Natural killer cell treated with Interleukin-12 subunit alpha and Interleukin-12 subunit beta and Interleukin-15 and Interleukin-18, amount 100 ng/mL, for 72 hours (primary cell): ENCODE results near the gene PSMD11. TPM values are rescaled to one million over a fixed set of nuclear protein-coding genes. Genes with fewer than 3 reads are reported as not detected.
"Not testable (repeated sequence)": the region's sequence is repeated elsewhere in the genome, so short reads cannot be mapped to it uniquely, and the experiment has no call there.

ENCODE experiments used
- ATAC-seq, 2 donors: fragments of 150-1000 bp; cut with Tn5 transposase in 1 of 2; sonication (Bioruptor Pico), chemical (Tn5 transposase) in 1 of 2; 2 replicates each; pipeline ENCODE4 v1.10.0; 2021
- DNase-seq: peaks from one replicate; pipeline ENCODE4 v3.0.0; 2022; ENCODE audit warnings: low spot score
- H3K27ac Mint-ChIP-seq, 2 donors: 1 replicate in 1 of 2; 2 replicates in 1 of 2; pipeline ENCODE4 v1.8.0; 2022; ENCODE audit warnings: mixed read lengths in 2 of 2, mild to moderate bottlenecking in 1 of 2, moderate library complexity in 1 of 2
- H3K27me3 Mint-ChIP-seq, 2 donors: 1 replicate in 1 of 2; 2 replicates in 1 of 2; pipeline ENCODE4 v1.8.0; 2022; ENCODE audit warnings: mixed read lengths in 2 of 2
- H3K36me3 Mint-ChIP-seq: one replicate; pipeline ENCODE4 v1.8.0; 2022; ENCODE audit warnings: mixed read lengths
- H3K4me1 Mint-ChIP-seq, 2 donors: 1 replicate in 1 of 2; 2 replicates in 1 of 2; pipeline ENCODE4 v1.8.0; 2022; ENCODE audit warnings: low read depth in 2 of 2, mixed read lengths in 2 of 2, mild to moderate bottlenecking in 1 of 2
- H3K4me3 Mint-ChIP-seq: one replicate; pipeline ENCODE4 v1.8.0; 2022; ENCODE audit warnings: mixed read lengths
- H3K9me3 Mint-ChIP-seq: 2 replicates; pipeline ENCODE4 v1.8.0; 2022; ENCODE audit warnings: mixed read lengths
- total RNA-seq, 2 donors: library from RNA; stranded (reverse); gene quantifications; one replicate each; pipeline ENCODE4 v1.2.3, GENCODE V29; 2022

PSMD11 gene
- total RNA-seq, 2 donors from 2014 or later, result 179 to 203 TPM

- Mint-ChIP-seq H3K36me3 (no peaks in the 10 kb centered on the region), H3K4me1 (peaks cover 42 to 43% of the 10 kb centered on the region in 2 donors), H3K27me3 (no peaks in the 10 kb centered on the region), H3K27ac (peak overlapping the region; percentile 22 to 53), H3K4me3 (peak overlapping the region; percentile 58), H3K9me3 (no peaks in the 10 kb centered on the region)
- ATAC-seq, result no peak
- no peak for DNase-seq
Observed at GRCh38 chr17:32516940-32517701, 72.8 kb downstream of the PSMD11 start.

GRCh38 chr17:32517982-32518381 is 73.7 kb downstream of the PSMD11 start:
- DNase-seq (no peak), ATAC-seq (no peak)
- Mint-ChIP-seq H3K27ac (peak overlapping the region in 1 of 2 donors; percentile 53), H3K4me3 (peak overlapping the region; percentile 62), H3K4me1 (peaks cover 49 to 51% of the 10 kb centered on the region in 2 donors), H3K36me3 (no peaks in the 10 kb centered on the region), H3K9me3 (no peaks in the 10 kb centered on the region), H3K27me3 (no peaks in the 10 kb centered on the region)

GRCh38 chr17:32518646-32519227 is 74.4 kb downstream of the PSMD11 start:
- Mint-ChIP-seq H3K9me3 (no peaks in the 10 kb centered on the region), H3K27ac (no peak overlapping the region), H3K4me1 (peaks cover 51 to 58% of the 10 kb centered on the region in 2 donors), H3K27me3 (no peaks in the 10 kb centered on the region), H3K36me3 (no peaks in the 10 kb centered on the region), H3K4me3 (peak overlapping the region; percentile 62)
- DNase-seq, result no peak
- ATAC-seq, result no peak

- Mint-ChIP-seq H3K4me1 (peaks cover 56 to 63% of the 10 kb centered on the region in 2 donors), H3K4me3 (peak overlapping the region; percentile 91), H3K36me3 (no peaks in the 10 kb centered on the region), H3K27ac (peak overlapping the region; percentile 87 to 92), H3K27me3 (no peaks in the 10 kb centered on the region), H3K9me3 (no peaks in the 10 kb centered on the region)
- ATAC-seq (peak; percentile 67 to 70), DNase-seq (peak; percentile 79)
Observed at GRCh38 chr17:32519228-32520103, 75.2 kb downstream of the PSMD11 start.

- Mint-ChIP-seq H3K4me1 (peaks cover 60 to 67% of the 10 kb centered on the region in 2 donors), H3K9me3 (no peaks in the 10 kb centered on the region), H3K4me3 (peak overlapping the region; percentile 91), H3K27me3 (no peaks in the 10 kb centered on the region), H3K27ac (peak overlapping the region; percentile 87 to 92), H3K36me3 (no peaks in the 10 kb centered on the region)
- DNase-seq (peak; percentile 73), ATAC-seq (peak; percentile 64 to 69)
Observed at GRCh38 chr17:32520104-32520701, 75.9 kb downstream of the PSMD11 start.

DNA sequence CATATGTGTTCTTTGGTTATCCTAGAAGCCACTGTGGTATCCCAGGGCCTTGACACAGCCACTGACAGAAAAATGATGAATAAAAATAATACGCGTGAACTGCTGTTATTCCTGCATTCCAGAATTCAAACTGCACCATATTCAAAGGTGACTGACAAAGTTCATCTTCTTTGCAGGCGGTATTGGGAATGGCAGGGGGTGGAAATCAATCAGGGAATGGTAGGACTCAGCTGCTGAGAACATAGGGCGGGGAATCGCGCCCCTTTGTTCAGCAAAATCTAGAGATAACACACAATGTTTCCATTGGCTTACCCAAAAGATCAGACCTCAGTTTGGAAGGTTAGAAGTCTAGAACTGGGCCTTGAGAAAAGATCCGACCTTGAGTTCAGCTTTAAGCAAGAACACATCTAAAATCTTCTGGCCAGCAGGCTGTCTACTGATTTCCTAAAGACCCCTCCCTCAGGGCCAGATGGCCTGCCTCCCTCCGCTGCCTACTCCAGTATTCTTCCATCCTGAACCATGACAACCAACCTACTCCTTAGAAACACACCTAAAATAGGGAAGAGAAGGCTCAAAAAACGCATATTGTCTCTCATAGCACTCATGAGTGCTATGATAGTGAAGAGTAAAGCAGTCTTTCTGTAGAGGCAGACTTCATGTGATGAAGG is 76.6 kb downstream of the PSMD11 start:
- H3K27ac Mint-ChIP-seq, result peak overlapping the region; percentile 87 to 92
- peak overlapping the region; percentile 91 for H3K4me3 Mint-ChIP-seq
- DNase-seq, result no peak
- H3K27me3 Mint-ChIP-seq, result no peaks in the 10 kb centered on the region
- no peaks in the 10 kb centered on the region for H3K9me3 Mint-ChIP-seq
- no peak for ATAC-seq
- H3K36me3 Mint-ChIP-seq, result no peaks in the 10 kb centered on the region
- H3K4me1 Mint-ChIP-seq, result peaks cover 62 to 70% of the 10 kb centered on the region in 2 donors

GRCh38 chr17:32523017-32523680 is 78.8 kb downstream of the PSMD11 start:
- peaks cover 6% of the 10 kb centered on the region for H3K36me3 Mint-ChIP-seq
- DNase-seq, result peak; percentile 84
- ATAC-seq, result peak; percentile 73 to 82

GRCh38 chr17:32523827-32524552 is 79.7 kb downstream of the PSMD11 start:
- peaks cover 70 to 78% of the 10 kb centered on the region in 2 donors for H3K4me1 Mint-ChIP-seq
- H3K4me3 Mint-ChIP-seq, result peak overlapping the region; percentile 62
- ATAC-seq, result peak; percentile 63 to 70
- no peaks in the 10 kb centered on the region for H3K27me3 Mint-ChIP-seq
- H3K36me3 Mint-ChIP-seq, result peaks cover 6% of the 10 kb centered on the region
- no peak for DNase-seq
- no peaks in the 10 kb centered on the region for H3K9me3 Mint-ChIP-seq
- peak overlapping the region; percentile 92 to 93 for H3K27ac Mint-ChIP-seq

More at GRCh38 chr17:32523017-32523680, 78.8 kb downstream of the PSMD11 start:
- Mint-ChIP-seq H3K9me3 (no peaks in the 10 kb centered on the region), H3K27ac (peak overlapping the region; percentile 92 to 93), H3K4me3 (peak overlapping the region; percentile 62), H3K4me1 (peaks cover 66 to 76% of the 10 kb centered on the region in 2 donors), H3K27me3 (no peaks in the 10 kb centered on the region)

GRCh38 chr17:32524553-32524880 is 80.2 kb downstream of the PSMD11 start:
- Mint-ChIP-seq H3K4me3 (peak overlapping the region; percentile 62), H3K27ac (peak overlapping the region; percentile 92 to 93), H3K4me1 (peaks cover 72 to 80% of the 10 kb centered on the region in 2 donors)
- ATAC-seq, DNase-seq, H3K9me3 Mint-ChIP-seq, H3K27me3 Mint-ChIP-seq, H3K36me3 Mint-ChIP-seq: not testable (repeated sequence)

GRCh38 chr17:32525122-32525521 is 80.8 kb downstream of the PSMD11 start:
- Mint-ChIP-seq H3K27ac (no peak overlapping the region), H3K4me3 (peak overlapping the region; percentile 30), H3K4me1 (peaks cover 70 to 78% of the 10 kb centered on the region in 2 donors), H3K36me3 (peaks cover 6% of the 10 kb centered on the region), H3K9me3 (no peaks in the 10 kb centered on the region), H3K27me3 (no peaks in the 10 kb centered on the region)
- DNase-seq (no peak), ATAC-seq (no peak)

DNA sequence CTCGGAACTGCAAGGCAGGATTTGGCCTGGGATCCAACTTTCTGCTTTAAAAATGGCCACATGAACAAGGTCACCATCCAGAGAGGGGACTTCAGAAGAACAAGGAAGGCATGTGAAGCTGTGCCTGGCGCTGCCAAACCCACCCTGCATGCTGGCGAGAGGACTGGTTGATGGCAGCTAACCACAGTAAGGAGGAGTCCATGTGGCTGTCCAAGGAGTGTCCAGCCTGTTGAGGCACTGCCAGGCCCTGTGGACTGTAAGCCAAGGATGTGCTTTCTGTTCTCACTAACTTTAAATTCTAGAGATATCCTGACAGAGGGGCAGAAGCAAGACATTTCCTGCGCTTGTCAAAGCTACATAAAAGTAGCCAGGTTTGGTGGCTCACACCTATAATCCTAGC is 82.8 kb downstream of the PSMD11 start:
- Mint-ChIP-seq H3K9me3 (no peaks in the 10 kb centered on the region), H3K4me1 (peaks cover 58 to 64% of the 10 kb centered on the region in 2 donors), H3K4me3 (no peak overlapping the region), H3K27me3 (no peaks in the 10 kb centered on the region), H3K27ac (peak overlapping the region in 1 of 2 donors; percentile 73), H3K36me3 (peaks cover 6% of the 10 kb centered on the region)
- ATAC-seq (no peak), DNase-seq (no peak)

DNA sequence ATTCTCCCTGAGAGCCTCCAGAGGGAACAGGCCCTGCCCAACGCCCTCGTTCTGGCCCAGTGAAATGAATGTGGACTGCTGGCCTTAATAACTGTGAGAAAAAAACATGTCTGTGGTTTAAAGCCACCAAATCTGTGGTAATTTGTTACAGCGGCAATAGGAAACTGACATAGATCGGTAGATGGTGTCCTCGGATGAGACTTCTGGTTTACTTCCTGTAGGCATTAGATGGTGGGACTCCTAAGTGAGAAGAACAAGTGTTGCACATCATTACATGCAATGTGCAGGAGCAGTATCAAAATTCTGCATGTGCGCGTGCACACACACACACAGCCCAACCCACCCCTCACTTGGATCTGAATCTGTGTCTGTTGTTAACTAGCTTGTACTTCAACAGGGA is 84.5 kb downstream of the PSMD11 start:
- Mint-ChIP-seq H3K9me3 (no peaks in the 10 kb centered on the region), H3K27me3 (no peaks in the 10 kb centered on the region), H3K36me3 (peaks cover 6% of the 10 kb centered on the region), H3K27ac (peak overlapping the region; percentile 17 to 73), H3K4me3 (peak overlapping the region; percentile 71), H3K4me1 (peaks cover 48 to 57% of the 10 kb centered on the region in 2 donors)
- DNase-seq (no peak), ATAC-seq (peak; percentile 64 to 70)
